PC-9 (cell line): ENCODE results near the gene SETX. TPM values are rescaled to one million over a fixed set of nuclear protein-coding genes. Genes with fewer than 3 reads are reported as not detected.
A peak's percentile ranks its signal among the peaks of the same experiment; 100 is the strongest.

Experiments used
- BruUV-seq: library from RNA; stranded (reverse); fragments of 400-500 nt; replicated peaks from 2 replicates; lab custom pipeline; 2021; lab: Mats Ljungman, UMichigan
- CTCF ChIA-PET: fragments of 300-600 bp; sonication (Branson Sonifier 250); formaldehyde crosslinking; loops from one replicate; lab custom pipeline; 2022; ENCODE audit warnings: antibody characterized with exemption; lab: Charles Lee
- POLR2A ChIA-PET: fragments of 300-600 bp; sonication (Branson Sonifier 250); formaldehyde crosslinking; loops from one replicate; lab custom pipeline; 2022; ENCODE audit warnings: antibody characterized with exemption; ENCODE audit not compliant: unreplicated experiment; lab: Charles Lee
- DNase-seq, 2 experiments: peaks; one replicate each; pipeline versions ENCODE4 v3.0.0 to v3.0.0-alpha.2; 2015 to 2022; ENCODE audit warnings: mixed read lengths in 1 of 2
- H2AFZ ChIP-seq: fragments of 200-600 bp; sonication (generic); 2 replicates; pipeline ENCODE4 v1.8.1; 2017; ENCODE audit warnings: antibody characterized with exemption
- H3F3A ChIP-seq: fragments of 200-600 bp; sonication (generic); 2 replicates; pipeline ENCODE4 v1.8.1; 2017; ENCODE audit warnings: antibody characterized with exemption, mild to moderate bottlenecking, low read depth; ENCODE audit not compliant: insufficient read depth
- H3K27ac ChIP-seq: fragments of 200-600 bp; sonication (generic); 2 replicates; pipeline ENCODE4 v1.6.1; 2016; ENCODE audit warnings: mixed run types
- H3K27me3 ChIP-seq: fragments of 200-600 bp; sonication (generic); 2 replicates; pipeline ENCODE4 v1.6.1; 2016; ENCODE audit warnings: low read depth, mixed run types; ENCODE audit not compliant: insufficient read depth
- H3K36me3 ChIP-seq: fragments of 200-600 bp; sonication (generic); 2 replicates; pipeline ENCODE4 v1.6.1; 2016; ENCODE audit warnings: low read depth, mixed run types
- H3K4me1 ChIP-seq: fragments of 200-600 bp; sonication (generic); replicated peaks from 2 replicates; pipeline ENCODE4 v1.6.1; 2016; ENCODE audit warnings: mixed run types; ENCODE audit not compliant: insufficient read depth
- H3K4me2 ChIP-seq: fragments of 200-600 bp; sonication (generic); 2 replicates; pipeline ENCODE4 v1.6.1; 2017; ENCODE audit warnings: mixed run types
- H3K4me3 ChIP-seq: fragments of 200-600 bp; sonication (generic); 2 replicates; pipeline ENCODE4 v1.6.1; 2016; ENCODE audit warnings: mixed run types
- H3K79me2 ChIP-seq: fragments of 200-600 bp; sonication (generic); 2 replicates; pipeline ENCODE4 v1.6.1; 2017; ENCODE audit warnings: low read depth, mixed run types
- H3K9me2 ChIP-seq: fragments of 200-600 bp; sonication (generic); 2 replicates; pipeline ENCODE4 v1.8.1; 2017; ENCODE audit warnings: mild to moderate bottlenecking; ENCODE audit not compliant: insufficient read depth
- H3K9me3 ChIP-seq: fragments of 200-600 bp; sonication (generic); 2 replicates; pipeline ENCODE4 v1.8.1; 2016; ENCODE audit warnings: low read depth; ENCODE audit not compliant: insufficient read depth
- H4K20me1 ChIP-seq: fragments of 200-600 bp; sonication (generic); 2 replicates; pipeline ENCODE4 v1.8.1; 2017; ENCODE audit not compliant: insufficient read depth
- CTCF ChIP-seq: fragments of 200-600 bp; sonication (generic); conservative IDR thresholded peaks from 2 replicates; pipeline ENCODE4 v1.6.1; 2017; ENCODE audit warnings: mixed run types, antibody characterized with exemption, mild to moderate bottlenecking, moderate library complexity
- EZH2 ChIP-seq: fragments of 200-600 bp; sonication (generic); IDR thresholded peaks from 2 replicates; pipeline ENCODE4 v1.8.0; 2017; ENCODE audit warnings: antibody characterized with exemption, low read depth
- intact Hi-C: fragments of 100-400 bp; cut with micrococcal nuclease; formaldehyde crosslinking; loops from one replicate; pipeline ENCODE4 v1.10.0; 2022; ENCODE audit not compliant: unreplicated experiment
- total RNA-seq: library from RNA; stranded (reverse); gene quantifications from 2 replicates; pipeline ENCODE4 v1.2.3, GENCODE V29; 2021

The SETX gene
- total RNA-seq, 1 experiment from 2014 or later, result 23.5 TPM

DNA sequence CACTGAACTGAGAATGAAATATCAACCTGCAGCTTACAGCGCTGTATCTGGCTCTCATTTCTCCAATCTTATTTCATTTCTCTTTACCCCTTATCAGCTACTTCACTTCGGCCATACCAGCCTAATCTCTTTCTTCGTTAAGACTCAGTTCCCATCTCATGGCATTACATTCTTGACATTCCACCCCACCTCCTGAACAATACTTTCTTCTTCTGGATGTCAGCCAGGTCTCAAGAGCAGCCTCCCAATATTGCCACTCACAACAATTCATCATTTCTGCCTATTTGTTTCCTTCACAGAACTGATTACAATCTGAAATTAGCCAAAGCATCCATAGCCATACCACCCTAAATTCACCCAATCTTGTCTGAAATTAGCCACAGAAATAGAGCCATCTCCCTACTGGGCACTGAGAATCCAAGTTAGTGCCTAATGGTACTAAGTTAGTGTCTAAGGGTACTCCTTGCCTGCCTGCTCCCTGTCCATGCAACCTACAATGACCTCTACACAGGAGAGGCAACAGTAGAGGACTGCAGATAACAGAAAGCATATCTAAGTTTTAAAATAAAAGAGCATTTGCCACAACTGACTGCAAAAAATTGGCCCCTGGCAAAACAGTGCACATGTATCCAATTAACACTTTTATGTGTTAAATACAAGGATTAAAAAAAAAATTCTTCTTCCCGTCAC is 35.2 kb downstream of the SETX start:
- Histone ChIP-seq H3K4me2 (no peak overlapping the region), H3K9me2 (no peaks in the 10 kb centered on the region), H3K4me1 (no peaks in the 10 kb centered on the region), H3F3A (no peaks in the 10 kb centered on the region), H3K36me3 (no peaks in the 10 kb centered on the region), H4K20me1 (0 out of 2 replicates have a peak, but pooled peaks cover 12% of the 10 kb centered on the region), H3K27ac (no peak overlapping the region), H3K9me3 (no peaks in the 10 kb centered on the region), H2AFZ (no peak overlapping the region), H3K27me3 (no peaks in the 10 kb centered on the region), H3K79me2 (no peaks in the 10 kb centered on the region), H3K4me3 (no peak overlapping the region)
- no TSS peak for BruUV-seq
- POLR2A ChIA-PET, result no interaction called here
- intact Hi-C loops, result no loop called here
- CTCF ChIA-PET, result no interaction called here
- TF ChIP-seq EZH2 (no peak), CTCF (no peak)
- DNase-seq, result peak in 1 of 2 experiments; percentile 14

DNA sequence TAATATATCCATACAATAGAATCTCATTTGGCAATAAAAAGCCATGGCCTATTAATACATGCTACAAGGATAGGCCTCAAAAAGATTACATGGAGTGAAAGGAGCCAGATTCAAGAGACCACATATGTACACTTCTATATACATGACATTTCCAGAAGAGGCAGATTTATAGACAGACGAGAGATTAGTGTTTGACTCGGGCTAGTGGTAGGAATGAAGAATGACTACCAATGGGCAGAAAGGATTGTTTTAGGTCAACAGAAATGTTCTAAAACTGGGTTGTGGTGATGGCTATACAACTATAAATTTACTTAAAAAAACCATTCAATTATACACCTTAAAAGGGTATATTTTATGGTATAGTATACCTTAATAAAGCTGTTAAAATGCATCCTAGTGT is 41.9 kb downstream of the SETX start:
- Histone ChIP-seq H3F3A (no peaks in the 10 kb centered on the region), H4K20me1 (no peaks in the 10 kb centered on the region), H3K27me3 (no peaks in the 10 kb centered on the region), H3K4me2 (no peak overlapping the region), H3K4me3 (no peak overlapping the region), H3K27ac (no peak overlapping the region), H3K36me3 (peaks cover 3% of the 10 kb centered on the region; the same call in 1 of the 2 replicates), H3K9me3 (no peaks in the 10 kb centered on the region), H3K4me1 (no peaks in the 10 kb centered on the region), H3K9me2 (no peaks in the 10 kb centered on the region), H2AFZ (no peak overlapping the region), H3K79me2 (no peaks in the 10 kb centered on the region)
- TF ChIP-seq EZH2, result no peak
- peak; percentile 35; the same call in 1 of the 2 replicates for TF ChIP-seq CTCF
- ChIA-PET CTCF (no interaction called here), POLR2A (interaction anchor here (0.7 kb wide), 1 partner anchor 1092 kb away, joined by 4 read pairs; no protein-coding TSS in a partner anchor)
- intact Hi-C loops, result no loop called here
- no peak for DNase-seq
- BruUV-seq, result no TSS peak

DNA sequence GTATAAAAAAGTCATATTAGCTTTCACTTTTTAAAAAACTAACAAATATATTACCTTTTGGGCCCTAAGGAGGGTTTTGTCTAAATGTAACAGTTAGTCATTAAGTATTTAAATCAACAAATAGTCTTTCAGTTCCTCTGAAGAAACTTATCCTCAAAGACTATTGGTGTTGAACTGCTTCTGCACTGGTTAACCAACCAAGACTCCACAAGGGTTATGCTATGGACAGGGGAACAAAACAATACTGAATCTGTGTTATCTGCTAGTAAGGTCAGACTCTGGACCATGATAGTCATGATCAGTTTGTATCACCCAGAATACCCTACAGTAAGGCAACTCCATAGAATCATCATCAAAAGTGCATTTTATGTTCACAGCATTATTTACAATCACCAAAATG is 42.4 kb downstream of the SETX start:
- Histone ChIP-seq H3K9me2 (no peaks in the 10 kb centered on the region), H2AFZ (no peak overlapping the region), H3F3A (no peaks in the 10 kb centered on the region), H3K4me3 (no peak overlapping the region), H3K4me1 (no peaks in the 10 kb centered on the region), H3K27ac (no peak overlapping the region), H4K20me1 (no peaks in the 10 kb centered on the region), H3K27me3 (no peaks in the 10 kb centered on the region), H3K4me2 (no peak overlapping the region), H3K36me3 (peaks cover 3% of the 10 kb centered on the region; the same call in 1 of the 2 replicates), H3K79me2 (no peaks in the 10 kb centered on the region), H3K9me3 (no peaks in the 10 kb centered on the region)
- no TSS peak for BruUV-seq
- TF ChIP-seq EZH2, result no peak
- no peak for TF ChIP-seq CTCF
- no peak for DNase-seq
- CTCF ChIA-PET, result no interaction called here
- intact Hi-C loops, result no loop called here
- POLR2A ChIA-PET, result no interaction called here
